Activated CD8-positive, alpha-beta memory T cell treated with anti-CD3 and anti-CD28 coated beads for 4 hours (primary cell): ENCODE data around the gene ELF2.
"Not testable (repeated sequence)": the region's sequence is repeated elsewhere in the genome, so short reads cannot be mapped to it uniquely, and the experiment has no call there.

ENCODE experiments used
- DNase-seq, 2 donors: peaks; one replicate each; pipeline ENCODE4 v3.0.0-alpha.2; 2020; ENCODE audit warnings: low read depth in 2 of 2

ELF2 gene

GRCh38 chr4:139188648-139189416, 11.8 kb upstream of the ELF2 start:
- DNase-seq, result no peak

GRCh38 chr4:139184129-139184528, 7.1 kb upstream of the ELF2 start:
- no peak for DNase-seq

GRCh38 chr4:139177869-139178619, 1.0 kb upstream of the ELF2 start:
- DNase-seq, result peak; percentile 78 to 82

GRCh38 chr4:139176302-139177048, 543 bp downstream of the ELF2 start:
- peak; percentile 21 to 31 for DNase-seq

- DNase-seq, result no peak
Observed at GRCh38 chr4:139175646-139176301, 1.2 kb downstream of the ELF2 start.

- DNase-seq, result no peak
Observed at GRCh38 chr4:139171876-139172691, 4.9 kb downstream of the ELF2 start.

- DNase-seq, result no peak
Observed at GRCh38 chr4:139170932-139171331, 6.1 kb downstream of the ELF2 start.

- DNase-seq, result no peak
Observed at GRCh38 chr4:139167774-139168444, 9.1 kb downstream of the ELF2 start.

- no peak for DNase-seq
Observed at GRCh38 chr4:139164731-139165130, 12.3 kb downstream of the ELF2 start.

- no peak for DNase-seq
Observed at GRCh38 chr4:139163806-139164206, 13.2 kb downstream of the ELF2 start.

GRCh38 chr4:139157977-139158376, 19.0 kb downstream of the ELF2 start:
- not testable (repeated sequence) for DNase-seq

GRCh38 chr4:139154952-139155557, 22.0 kb downstream of the ELF2 start:
- no peak for DNase-seq

GRCh38 chr4:139154538-139154937, 22.5 kb downstream of the ELF2 start:
- no peak for DNase-seq

GRCh38 chr4:139154134-139154421, 22.9 kb downstream of the ELF2 start:
- DNase-seq, result no peak

GRCh38 chr4:139153411-139154133, 23.4 kb downstream of the ELF2 start:
- no peak for DNase-seq

GRCh38 chr4:139152249-139152648, 24.8 kb downstream of the ELF2 start:
- DNase-seq, result no peak

GRCh38 chr4:139146926-139147629, 29.9 kb downstream of the ELF2 start:
- DNase-seq, result no peak

GRCh38 chr4:139145552-139145932, 31.5 kb downstream of the ELF2 start:
- DNase-seq, result no peak
